CD4-positive, alpha-beta T cell treated with Interleukin-1 beta for 1 hour (primary cell): Measurements from ENCODE around the gene BRD2.

ENCODE experiments used
- DNase-seq, 2 donors: peaks; one replicate each; pipeline ENCODE4 v3.0.0-alpha.2; 2020 to 2022

Gene BRD2

DNA sequence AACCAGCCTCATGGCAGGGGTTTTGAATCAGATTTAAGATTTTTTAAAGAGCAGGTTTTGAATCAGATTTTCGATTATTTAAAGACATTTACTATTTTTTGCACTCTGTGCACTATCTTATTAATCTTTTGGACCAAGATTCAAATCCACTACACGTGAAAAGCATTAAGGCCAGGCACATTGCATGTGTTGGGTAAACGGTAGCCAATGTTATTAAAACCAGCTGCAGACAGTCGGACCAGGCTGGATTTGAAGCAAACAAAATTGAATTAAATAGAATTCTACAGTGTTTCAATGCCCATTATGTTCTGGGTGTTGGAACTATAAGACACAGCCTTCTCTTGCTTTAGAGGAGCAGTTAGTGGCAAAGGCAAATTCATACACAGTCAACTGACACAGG, 33.3 kb downstream of the BRD2 start:
- DNase-seq: no peak

DNA sequence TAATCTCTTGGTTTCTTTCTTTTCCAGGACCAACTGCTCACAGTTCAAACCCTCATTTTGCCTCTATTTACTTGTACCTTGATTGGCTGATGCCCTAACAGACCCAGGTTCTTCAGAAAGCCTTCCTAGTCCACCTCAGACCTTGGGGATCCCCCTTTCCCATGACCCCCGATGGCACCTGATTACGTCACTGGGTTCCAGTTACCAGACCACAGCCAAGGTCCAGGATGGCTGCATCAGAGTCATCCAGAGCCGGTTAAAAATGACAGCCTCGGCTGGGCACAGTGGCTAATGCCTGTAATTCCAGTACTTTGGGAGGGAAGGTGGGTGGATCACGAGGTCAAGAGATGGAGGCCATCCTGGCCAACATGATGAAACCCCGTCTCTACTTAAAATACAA, 36.5 kb downstream of the BRD2 start:
- DNase-seq: no peak

DNA sequence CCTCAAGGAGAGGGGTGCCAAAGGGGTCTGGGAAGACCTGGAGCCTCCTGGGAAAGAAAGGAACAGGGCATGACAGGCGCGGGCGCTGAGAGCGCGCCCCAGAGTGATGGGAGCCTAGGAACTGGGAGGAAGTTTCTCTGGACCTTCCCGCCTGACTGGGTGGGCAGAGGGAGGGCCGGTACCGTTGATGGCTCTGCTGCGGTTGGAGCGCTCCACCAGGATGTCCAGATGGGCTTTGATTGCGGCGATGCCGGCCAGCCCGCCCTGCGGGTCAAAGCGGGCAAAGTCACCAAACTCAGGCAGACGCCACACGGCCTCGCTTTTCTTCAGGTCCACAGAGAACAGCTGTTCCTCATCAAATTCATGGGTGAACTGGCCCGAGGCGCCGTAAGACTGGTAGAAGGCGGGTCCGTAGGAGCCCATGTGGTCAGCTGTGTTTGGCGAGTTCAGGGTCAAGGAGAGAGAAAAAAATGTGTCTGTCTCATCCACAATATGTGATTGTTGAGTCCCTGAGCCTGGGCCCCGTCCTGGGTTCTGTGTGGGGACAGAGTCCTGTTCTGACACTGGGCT, 39.5 kb downstream of the BRD2 start:
- no peak for DNase-seq

DNA sequence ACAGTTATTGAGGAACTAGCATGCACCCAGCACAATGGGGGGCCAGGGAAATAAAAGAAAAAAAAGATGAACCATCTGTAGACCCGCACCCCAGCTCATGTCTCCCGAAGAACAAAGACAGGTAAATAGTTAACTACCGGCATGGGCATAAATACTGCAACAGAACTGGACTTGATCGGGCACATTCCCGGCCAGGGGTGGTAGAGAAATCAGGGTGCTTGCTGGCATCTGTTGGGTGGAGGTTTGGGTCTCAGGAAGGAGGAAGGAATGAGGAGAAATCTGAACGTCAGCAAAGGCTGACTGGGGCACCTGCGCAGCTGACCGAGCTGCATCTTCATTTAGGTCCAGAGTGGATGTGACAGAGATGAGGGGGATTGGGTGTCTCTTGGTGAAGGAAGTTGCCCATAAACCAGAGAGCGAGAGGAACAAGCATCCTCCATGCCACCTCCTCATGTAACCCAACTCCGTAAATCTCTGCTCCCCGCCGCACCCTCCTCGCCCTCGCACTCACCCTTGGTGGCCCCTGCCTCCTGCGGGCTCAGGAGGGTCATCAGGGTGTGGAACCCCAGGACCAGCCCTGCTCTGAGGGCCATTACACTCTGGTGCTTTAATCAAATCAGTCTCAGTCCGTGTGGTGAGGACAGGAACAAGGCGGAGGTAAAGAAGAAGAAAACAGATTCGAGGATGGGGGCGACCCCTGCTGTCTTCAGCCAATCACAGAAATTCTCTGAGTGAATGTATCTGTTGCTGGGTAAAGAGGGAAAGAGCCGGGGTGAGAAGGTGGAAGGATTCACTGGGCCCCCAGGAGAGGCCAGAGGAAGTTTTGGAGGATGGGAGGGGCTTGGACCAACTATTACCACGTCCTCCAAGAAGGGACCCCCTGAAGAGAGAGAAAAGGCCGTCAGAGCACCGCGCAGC, 40.8 kb downstream of the BRD2 start, which contains the start of gene HLA-DOA:
TSS of gene HLA-DOA (minus strand) at position 648 of the 918 bp plus-strand sequence.
- DNase-seq: peak; percentile 64 to 74

DNA sequence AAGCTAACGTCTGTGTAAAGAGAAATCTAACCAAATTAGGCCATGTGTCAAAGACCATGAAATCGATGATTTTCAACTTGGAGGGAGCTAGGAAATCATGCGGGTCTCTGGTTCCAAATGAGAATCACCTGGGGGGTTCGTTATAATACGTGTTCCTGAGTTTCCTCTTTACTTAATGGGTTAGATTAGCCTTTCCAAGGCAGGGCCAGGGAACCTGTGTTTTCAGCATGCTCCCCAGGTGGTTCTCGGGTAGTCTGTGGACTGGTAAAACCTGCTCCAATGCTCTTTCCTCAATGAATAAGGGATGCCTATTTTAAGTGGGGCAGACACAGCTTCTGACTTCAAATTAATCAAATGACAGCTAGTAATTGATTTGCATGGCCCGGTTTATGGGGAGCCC, 42.0 kb downstream of the BRD2 start:
- DNase-seq: no peak

DNA sequence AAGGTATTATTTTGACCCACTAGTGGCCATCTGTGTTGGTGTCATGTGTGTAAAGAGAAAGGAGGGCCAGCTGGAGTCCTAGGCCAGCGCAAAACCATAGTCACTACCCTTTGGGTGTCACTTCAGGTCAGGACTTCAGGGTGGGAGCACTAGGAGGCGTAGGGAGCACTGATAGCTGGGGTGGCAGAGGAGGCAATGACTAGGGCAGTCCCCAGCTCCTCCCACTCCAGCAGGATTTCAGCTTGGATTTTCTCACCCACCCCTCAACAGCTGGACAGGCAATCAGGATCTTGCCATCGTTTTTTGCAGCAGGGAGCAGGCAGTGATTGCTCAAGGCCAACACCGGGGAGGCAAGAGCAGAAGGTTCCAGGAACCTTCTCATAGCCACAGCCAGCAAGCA, 45.2 kb downstream of the BRD2 start:
- no peak for DNase-seq

DNA sequence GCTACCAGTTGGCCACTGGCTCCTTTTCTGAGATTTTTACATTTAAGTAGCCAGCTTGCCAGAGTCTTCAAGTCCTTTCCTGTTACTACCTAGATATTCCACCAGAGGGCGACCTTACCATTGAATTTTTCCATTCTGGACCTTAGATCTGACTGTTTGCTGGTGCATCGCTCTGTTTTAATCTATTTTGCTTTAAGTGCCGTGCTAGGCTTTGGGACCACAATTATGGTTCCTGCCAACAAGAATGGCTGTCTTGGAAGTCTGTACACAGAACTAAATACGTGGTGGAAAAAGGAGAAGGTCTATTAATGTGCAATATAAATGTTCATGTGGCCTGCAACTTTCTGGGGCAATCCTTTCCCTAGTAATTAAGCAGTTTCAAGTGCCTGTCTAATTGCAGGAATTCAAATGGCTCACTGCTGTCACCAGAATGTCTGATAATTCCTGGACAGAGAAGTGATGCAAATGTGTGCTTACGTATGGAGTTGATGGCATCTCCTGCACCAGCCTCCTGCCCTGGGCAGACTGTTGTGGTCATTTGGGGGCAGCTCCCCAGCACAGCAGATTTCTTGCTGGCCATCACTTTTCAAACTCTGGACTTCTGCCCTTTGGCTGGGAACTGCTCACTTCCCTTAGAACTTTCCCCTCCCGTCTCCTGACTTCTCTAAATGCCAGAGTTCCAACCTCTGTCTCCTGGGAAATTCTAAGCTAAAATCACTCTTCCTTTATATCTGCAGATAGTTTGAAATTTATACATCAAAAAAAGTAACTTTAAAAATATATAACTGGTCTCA, 46.6 kb downstream of the BRD2 start:
- peak; percentile 64 to 85 for DNase-seq

DNA sequence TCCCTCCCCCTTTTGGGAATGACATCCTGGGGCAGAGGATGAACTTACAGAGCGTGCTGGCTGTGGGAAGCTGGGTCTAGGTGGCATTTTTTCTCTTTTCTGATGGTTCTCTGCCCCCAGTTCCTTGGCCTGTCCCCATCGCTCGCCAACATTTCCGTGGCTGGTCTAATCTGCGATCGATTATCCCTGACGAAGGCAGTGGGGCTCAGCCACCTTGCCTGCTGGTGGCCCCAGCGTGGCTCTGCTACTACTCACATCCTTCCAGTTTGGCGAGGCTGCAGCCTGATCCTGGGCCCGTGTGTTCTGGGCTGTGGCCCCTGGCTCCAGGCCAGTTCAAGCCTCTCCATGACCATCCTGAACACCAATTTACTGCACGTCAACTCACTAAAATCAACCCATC, 47.4 kb downstream of the BRD2 start:
- DNase-seq: no peak

DNA sequence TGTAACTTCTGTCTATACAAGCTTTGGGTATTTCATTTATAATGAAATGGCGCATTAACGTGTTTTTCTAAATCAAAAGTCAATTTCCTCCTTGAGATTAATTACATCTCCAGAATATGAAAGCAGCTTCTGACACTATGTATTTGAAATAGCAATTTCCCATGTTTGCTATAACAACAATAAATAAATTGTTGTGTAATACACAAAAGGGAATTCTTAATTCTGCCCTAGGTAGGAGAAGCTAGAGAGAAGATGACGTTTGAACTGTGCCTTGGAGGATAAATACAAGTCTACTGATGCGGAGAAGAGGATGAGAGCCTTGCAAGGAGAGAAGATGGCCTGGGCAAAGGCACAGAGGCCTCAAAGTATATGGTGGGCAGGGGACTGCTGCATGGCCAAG, 48.6 kb downstream of the BRD2 start:
- DNase-seq: no peak

DNA sequence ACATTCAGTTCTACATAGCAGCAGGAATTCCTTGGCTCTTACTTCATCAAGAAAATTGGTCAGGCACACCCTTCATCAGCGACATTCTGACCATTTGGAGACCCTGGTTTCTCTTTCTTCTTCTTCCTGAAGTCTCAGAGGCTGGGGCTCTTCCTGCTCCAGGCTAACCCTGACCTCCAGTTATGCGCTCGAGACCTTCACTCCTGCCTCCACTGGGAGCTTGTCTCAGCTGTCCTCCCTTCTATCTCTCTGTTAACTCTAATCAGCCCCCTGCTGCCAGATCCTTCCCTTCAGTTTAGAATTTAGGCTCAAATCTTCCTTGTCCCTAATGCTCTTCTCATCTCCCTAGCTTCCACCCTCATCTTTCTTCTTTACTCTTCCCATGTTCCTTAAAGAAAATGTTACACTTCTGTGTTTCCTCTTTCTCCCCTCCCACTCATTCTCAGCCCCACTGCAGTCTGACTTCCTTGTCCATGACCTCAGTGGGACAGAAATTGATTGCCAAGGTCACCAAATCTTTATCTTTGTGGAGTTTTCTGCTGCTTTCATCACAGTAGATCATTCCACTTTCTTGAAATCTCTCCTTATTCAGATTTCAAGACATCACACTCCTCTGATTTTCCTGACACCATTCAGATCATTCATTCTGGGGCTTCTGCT, 49.4 kb downstream of the BRD2 start:
- DNase-seq: no peak

DNA sequence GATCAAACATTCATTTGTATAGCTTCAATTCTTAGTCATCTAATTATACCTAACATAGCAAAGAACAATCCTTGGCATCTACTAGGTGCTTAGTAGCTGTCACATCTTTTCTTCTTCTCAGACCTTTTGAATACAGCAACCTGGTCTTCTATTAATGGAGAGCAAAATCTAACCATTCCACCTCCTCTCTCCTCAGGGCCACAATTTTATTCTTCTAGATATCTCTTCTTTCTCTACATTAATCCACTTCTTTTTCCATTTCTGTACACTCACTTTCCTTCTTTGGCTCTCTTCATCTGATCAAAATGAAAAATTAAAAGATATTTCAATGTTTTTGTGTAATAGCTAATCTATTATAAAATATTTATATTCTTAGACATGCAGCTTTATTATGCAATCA, 50.0 kb downstream of the BRD2 start:
- no peak for DNase-seq

DNA sequence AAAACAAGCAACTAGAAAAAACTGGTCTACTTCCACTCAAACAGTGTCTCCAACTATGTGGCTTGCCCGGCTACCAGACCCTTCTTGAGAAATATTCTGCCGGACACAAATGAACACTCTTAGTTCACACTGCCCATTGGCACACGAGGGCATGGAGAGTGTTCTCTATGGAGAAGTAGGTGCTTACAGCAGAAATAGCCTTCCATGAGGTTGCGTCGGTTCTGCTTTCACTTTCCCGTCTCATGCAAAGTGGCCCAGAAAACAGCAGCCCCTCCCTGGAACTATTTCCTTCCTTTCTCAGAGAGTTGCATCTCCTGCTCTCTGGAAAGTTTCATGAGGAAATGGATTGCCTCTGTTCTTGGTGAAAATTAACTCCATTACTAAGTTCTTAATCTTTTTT, 50.5 kb downstream of the BRD2 start:
- peak; percentile 31 to 86 for DNase-seq

DNA sequence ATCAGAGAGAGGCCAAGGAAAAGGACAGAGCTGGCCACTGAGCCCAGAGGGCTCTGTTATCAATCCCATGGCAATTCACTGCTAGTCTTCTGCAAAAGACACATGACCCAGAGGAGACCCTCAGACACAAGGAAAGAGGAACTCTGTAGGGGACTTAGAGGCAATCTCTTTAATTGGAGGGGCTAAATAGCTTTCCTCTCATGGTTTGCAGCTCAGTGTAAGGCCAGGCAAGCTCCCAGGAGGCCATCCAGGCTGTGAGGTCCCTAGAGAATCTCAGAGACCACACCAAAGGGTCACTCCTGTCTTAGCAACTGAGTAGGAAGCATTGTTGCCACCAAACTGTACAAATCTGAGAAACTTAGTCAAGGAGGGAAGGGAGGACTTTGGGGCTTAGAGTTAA, 51.0 kb downstream of the BRD2 start:
- DNase-seq: no peak

DNA sequence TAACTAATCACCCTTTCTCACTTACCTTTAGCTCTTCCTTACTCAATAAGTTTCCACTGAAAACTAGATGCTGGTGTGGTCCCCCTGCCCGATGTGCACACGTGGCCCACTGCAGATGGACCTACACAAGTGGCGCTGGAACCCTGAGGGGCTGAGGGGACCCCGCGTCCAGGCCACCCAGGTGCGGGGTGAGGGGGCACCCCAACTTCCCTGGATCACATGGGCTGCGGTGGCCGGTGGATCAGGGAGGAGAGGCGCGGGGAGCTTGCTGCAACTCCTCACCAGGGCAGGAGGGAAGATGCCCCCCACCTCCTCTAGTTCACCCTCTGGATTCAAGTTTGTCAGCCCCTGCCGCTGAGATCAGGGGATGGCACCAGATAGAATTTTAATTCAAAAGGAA, 53.5 kb downstream of the BRD2 start:
- no peak for DNase-seq

DNA sequence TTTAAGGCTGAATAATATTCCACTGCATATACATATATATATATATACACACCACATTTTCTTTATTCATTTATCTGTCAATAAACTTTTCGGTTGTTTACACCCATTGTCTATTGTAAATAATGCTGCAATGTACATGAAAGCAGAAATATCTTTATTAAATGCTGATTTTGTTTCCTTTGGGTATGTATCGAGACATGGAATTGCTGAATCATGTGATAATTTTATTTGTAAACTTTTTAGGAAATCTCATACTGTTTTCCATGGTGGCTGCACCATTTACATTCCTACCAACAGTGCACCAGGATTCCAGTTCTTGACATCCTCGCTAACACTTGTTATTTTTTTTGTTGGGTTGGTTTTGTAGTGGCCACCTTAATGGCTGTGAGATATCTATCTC, 55.1 kb downstream of the BRD2 start:
- DNase-seq: no peak

DNA sequence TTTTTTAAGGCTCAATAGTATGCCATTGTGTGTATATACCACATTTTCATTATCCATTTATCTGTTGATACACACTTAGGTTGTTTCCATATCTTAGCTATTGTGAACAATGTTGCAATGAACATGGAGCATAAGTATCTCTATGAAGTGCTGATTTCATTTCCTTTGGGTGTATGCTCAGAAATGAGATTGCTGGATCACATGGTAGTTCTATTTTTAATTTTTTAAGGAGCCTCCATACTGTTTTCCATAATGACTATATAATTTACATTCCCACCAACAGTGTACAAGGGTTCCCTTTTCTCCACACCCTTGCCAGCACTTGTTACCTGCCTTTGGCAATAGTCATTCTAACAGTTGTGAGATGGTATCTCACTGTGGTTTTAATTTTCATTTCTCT, 56.1 kb downstream of the BRD2 start:
- DNase-seq: no peak

DNA sequence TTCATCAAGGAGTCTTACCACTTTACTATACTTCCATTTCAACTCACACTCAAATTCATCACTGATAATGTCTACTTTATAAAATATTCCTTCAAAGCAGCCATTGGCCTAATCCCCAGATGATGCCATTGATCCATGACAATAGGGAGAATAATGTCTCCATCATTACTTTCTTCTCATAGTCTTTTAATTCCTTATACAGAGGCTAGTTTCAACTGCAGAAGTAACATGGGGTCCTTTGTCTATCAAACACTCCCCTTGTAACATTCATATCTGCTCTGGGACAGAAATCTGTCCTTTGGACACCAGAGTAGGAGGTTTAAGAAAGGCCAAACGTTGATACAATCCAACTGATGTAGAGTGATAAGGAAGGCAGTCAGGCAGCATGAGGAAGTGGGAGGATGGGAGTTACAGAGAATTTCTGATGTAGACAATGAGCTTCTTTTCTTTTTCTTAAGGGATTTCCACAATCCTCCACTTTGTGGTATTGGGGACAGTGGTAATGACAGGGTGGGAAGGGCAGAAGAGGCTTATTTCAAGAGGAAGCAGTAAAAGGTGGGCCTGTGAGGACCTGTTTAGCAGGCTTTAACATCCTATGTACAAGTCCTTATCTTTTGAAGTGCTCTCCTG, 59.9 kb downstream of the BRD2 start:
- DNase-seq: no peak

DNA sequence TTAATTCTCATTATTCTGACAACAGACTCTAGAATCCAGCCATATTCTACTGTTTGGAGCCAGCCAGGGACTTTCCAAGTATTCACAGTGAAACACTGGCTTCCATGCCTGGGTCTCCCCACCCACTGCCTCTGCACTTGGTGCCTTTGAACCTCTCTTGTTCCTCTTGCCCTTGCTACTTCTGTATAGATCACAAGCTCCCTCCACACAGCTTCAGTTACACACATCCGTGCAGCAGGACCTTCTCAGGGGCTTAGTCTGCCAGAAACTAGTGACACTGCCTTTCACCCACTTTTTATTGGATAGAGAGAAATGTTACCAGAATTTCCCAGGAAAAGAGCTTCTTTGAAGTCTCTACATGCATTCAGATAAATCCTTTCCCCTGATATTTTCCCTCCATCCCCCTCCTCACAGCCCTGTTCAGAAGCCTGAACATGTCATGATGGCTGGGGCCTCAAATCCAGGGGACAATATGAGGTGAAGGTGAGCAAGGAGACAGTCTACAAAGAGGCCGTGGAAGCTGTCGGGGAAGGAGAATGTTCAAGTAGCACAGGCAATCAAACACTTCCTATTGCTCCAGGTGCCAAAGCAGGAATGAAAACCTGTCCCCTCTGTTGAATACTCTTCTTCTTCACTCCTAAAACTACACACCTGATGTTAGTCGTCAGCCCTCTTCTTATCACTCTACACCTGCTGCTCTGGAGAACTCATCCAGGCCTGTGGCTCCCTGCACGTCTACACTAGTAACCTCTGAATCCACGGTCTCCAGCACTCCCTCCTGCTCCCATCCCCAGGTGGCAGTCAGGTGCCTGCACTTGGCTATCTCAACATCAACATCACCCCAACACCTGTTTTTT, 61.2 kb downstream of the BRD2 start:
- DNase-seq: peak; percentile 51 to 84

DNA sequence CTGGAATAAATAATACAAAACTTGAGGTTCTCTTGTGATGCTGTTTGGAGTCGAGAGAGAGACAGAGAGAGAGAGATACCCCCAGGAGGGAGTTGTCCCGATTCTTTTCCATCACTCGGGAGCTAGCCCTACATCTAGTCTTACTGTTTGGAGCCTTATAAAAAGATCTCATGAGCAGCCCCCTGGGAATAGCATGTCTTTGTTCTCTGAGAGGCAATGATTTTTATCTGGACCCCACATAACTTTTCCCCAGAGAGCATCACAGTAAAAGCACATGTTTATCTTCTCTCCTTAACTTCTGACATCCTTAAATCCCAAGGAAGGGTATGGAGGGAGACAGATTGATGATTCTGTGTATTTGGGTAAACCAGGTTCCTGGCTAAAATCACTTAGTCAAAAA, 61.9 kb downstream of the BRD2 start:
- DNase-seq: no peak
